T-cell (primary cell): ENCODE results near the gene UGT2B28. TPM values are rescaled to one million over a fixed set of nuclear protein-coding genes. Genes with fewer than 3 reads are reported as not detected.
"Not testable (repeated sequence)": the region's sequence is repeated elsewhere in the genome, so short reads cannot be mapped to it uniquely, and the experiment has no call there.

Source experiments
- ATAC-seq, 4 experiments: fragments of 200-7000 bp in 3 of 4; fragments of 150-1000 bp in 1 of 4; cut with Tn5 transposase; replicated peaks in 1 of 4; 1 replicate in 3 of 4; 2 replicates in 1 of 4; pipeline ENCODE4 v1.10.0; 2021; ENCODE audit warnings: moderate library complexity in 3 of 4, mild to moderate bottlenecking in 2 of 4, moderate number of reproducible peaks in 1 of 4
- CTCF ChIA-PET, 2 donors: fragments of 300-600 bp; sonication (Branson Sonifier 250); formaldehyde crosslinking; loops; one replicate each; lab custom pipeline; 2022; ENCODE audit warnings: antibody characterized with exemption in 2 of 2; lab: Charles Lee
- POLR2A ChIA-PET, 2 donors: fragments of 300-600 bp; sonication (Branson Sonifier 250); formaldehyde crosslinking; loops; one replicate each; lab custom pipeline; 2022; ENCODE audit warnings: antibody characterized with exemption in 2 of 2; lab: Charles Lee
- DNase-seq, 35 experiments: peaks; one replicate each; pipeline versions ENCODE4 v3.0.0 to v3.0.0-alpha.2; 2013 to 2023
- H3K27ac ChIP-seq: one replicate; pipeline ENCODE4 v1.5.1; 2013; ENCODE audit warnings: low read length
- H3K27me3 ChIP-seq, 2 experiments: replicated peaks in 1 of 2; 1 replicate in 1 of 2; 2 replicates in 1 of 2; pipeline versions ENCODE4 v1.6.1 to v1.7.0; 2013; ENCODE audit warnings: low read length in 1 of 2, mixed read lengths in 1 of 2; ENCODE audit not compliant: control insufficient read depth in 2 of 2, insufficient read depth in 2 of 2; ENCODE audit errors: extremely low read depth in 1 of 2
- H3K36me3 ChIP-seq, 2 donors: 1 replicate in 1 of 2; 2 replicates in 1 of 2; pipeline versions ENCODE4 v1.6.1 to v1.7.0; 2013; ENCODE audit warnings: low read length in 1 of 2; ENCODE audit not compliant: control insufficient read depth in 2 of 2, insufficient read depth in 1 of 2; ENCODE audit errors: extremely low read depth in 1 of 2
- H3K4me1 ChIP-seq, 2 experiments: 1 replicate in 1 of 2; 2 replicates in 1 of 2; pipeline versions ENCODE4 v1.6.1 to v1.7.0; 2013; ENCODE audit warnings: low read length in 2 of 2, mixed read lengths in 1 of 2; ENCODE audit not compliant: insufficient read depth in 2 of 2, control insufficient read depth in 1 of 2; ENCODE audit errors: extremely low read depth in 1 of 2
- H3K4me3 ChIP-seq, 2 donors: 1 replicate in 1 of 2; 2 replicates in 1 of 2; pipeline versions ENCODE4 v1.5.1 to v1.7.0; 2013; ENCODE audit warnings: mild to moderate bottlenecking in 2 of 2, low read length in 1 of 2, moderate library complexity in 1 of 2; ENCODE audit not compliant: control insufficient read depth in 1 of 2; ENCODE audit errors: extremely low read depth in 1 of 2
- H3K9me3 ChIP-seq: 2 replicates; pipeline ENCODE4 v1.7.0; 2013
- H3K27ac Mint-ChIP-seq, 2 donors: one replicate each; pipeline ENCODE4 v1.8.0; 2020 to 2021; ENCODE audit warnings: mild to moderate bottlenecking in 2 of 2, mixed read lengths in 2 of 2
- H3K27me3 Mint-ChIP-seq, 2 donors: one replicate each; pipeline ENCODE4 v1.8.0; 2021 to 2022; ENCODE audit warnings: mixed read lengths in 2 of 2
- H3K36me3 Mint-ChIP-seq: one replicate; pipeline ENCODE4 v1.8.0; 2021; ENCODE audit warnings: mixed read lengths
- H3K4me1 Mint-ChIP-seq, 3 donors: one replicate each; pipeline ENCODE4 v1.8.0; 2020 to 2022; ENCODE audit warnings: mixed read lengths in 3 of 3, mild to moderate bottlenecking in 1 of 3
- H3K4me3 Mint-ChIP-seq, 3 donors: one replicate each; pipeline ENCODE4 v1.8.0; 2020 to 2022; ENCODE audit warnings: mild to moderate bottlenecking in 3 of 3, mixed read lengths in 3 of 3, moderate library complexity in 3 of 3
- H3K9me3 Mint-ChIP-seq, 3 donors: one replicate each; pipeline ENCODE4 v1.8.0; 2020 to 2022; ENCODE audit warnings: mixed read lengths in 3 of 3
- WGBS: methylation state at CpG from one replicate; pipeline ENCODE4 v1.1.5; 2013; ENCODE audit warnings: missing lambda C conversion rate; ENCODE audit not compliant: insufficient coverage; 5-methylcytosine and 5-hydroxymethylcytosine counted together
- total RNA-seq, 35 experiments: library from RNA in 6 of 35; stranded (reverse) in 6 of 35; fragments of 120-200 nt in 1 of 35; gene quantifications; one replicate each; pipeline versions ENCODE4 v1.2.1 to v1.2.4 and lab custom pipeline; 2013 to 2026

The UGT2B28 gene
- total RNA-seq, 5 donors from 2014 or later (not counting 1 experiment from before 2014, with no cell fraction given) = not detected

- H3K27ac Mint-ChIP-seq, ATAC-seq, H3K4me3 ChIP-seq, H3K27ac ChIP-seq, H3K36me3 Mint-ChIP-seq, CTCF ChIA-PET, H3K4me3 Mint-ChIP-seq, H3K27me3 ChIP-seq, H3K36me3 ChIP-seq, POLR2A ChIA-PET, H3K4me1 Mint-ChIP-seq, H3K27me3 Mint-ChIP-seq, H3K4me1 ChIP-seq, DNase-seq, H3K9me3 Mint-ChIP-seq, H3K9me3 ChIP-seq: not testable (repeated sequence)
- no CpG with 5 or more reads among the region's 4 CpGs for WGBS
Measured at GRCh38 chr4:69310262-69310661, 30.0 kb downstream of the UGT2B28 start.

GRCh38 chr4:69317669-69318298 lies 37.5 kb downstream of the UGT2B28 start:
- CTCF ChIA-PET = interaction anchor here (0.6 to 1.2 kb wide), 2 partner anchors 564 to 1448 kb away, joined by 4 to 6 read pairs; no protein-coding TSS in a partner anchor
- H3K27ac Mint-ChIP-seq, H3K9me3 ChIP-seq, H3K36me3 ChIP-seq, POLR2A ChIA-PET, H3K27ac ChIP-seq, H3K9me3 Mint-ChIP-seq, H3K4me1 Mint-ChIP-seq, H3K4me3 Mint-ChIP-seq, H3K4me3 ChIP-seq, ATAC-seq, H3K27me3 Mint-ChIP-seq, H3K4me1 ChIP-seq, H3K36me3 Mint-ChIP-seq, H3K27me3 ChIP-seq: not testable (repeated sequence)
- peak in 5 of 35 experiments; percentile 0 to 14 (median 3) for DNase-seq
- no CpG with 5 or more reads among the region's 3 CpGs for WGBS

- Mint-ChIP-seq H3K9me3 (no peaks in the 10 kb centered on the region), H3K4me3 (no peak overlapping the region), H3K36me3 (no peaks in the 10 kb centered on the region), H3K27ac (no peak overlapping the region), H3K27me3 (no peaks in the 10 kb centered on the region), H3K4me1 (no peaks in the 10 kb centered on the region)
- ATAC-seq (no peak), DNase-seq (no peak)
- POLR2A ChIA-PET = no interaction called here
- Histone ChIP-seq H3K9me3 (no peaks in the 10 kb centered on the region), H3K4me1 (no peaks in the 10 kb centered on the region), H3K27me3 (no peaks in the 10 kb centered on the region), H3K36me3 (no peaks in the 10 kb centered on the region), H3K27ac (no peak overlapping the region), H3K4me3 (no peak overlapping the region)
- 67% methylated on average over 1 of the region's 2 CpGs for WGBS
- CTCF ChIA-PET = no interaction called here
Measured at GRCh38 chr4:69321153-69321729, 41.0 kb downstream of the UGT2B28 start.

GRCh38 chr4:69322055-69322454 lies 41.8 kb downstream of the UGT2B28 start:
- DNase-seq (no peak), ATAC-seq (no peak)
- Histone ChIP-seq H3K27me3 (no peaks in the 10 kb centered on the region), H3K4me3 (no peak overlapping the region), H3K36me3 (no peaks in the 10 kb centered on the region), H3K9me3 (no peaks in the 10 kb centered on the region), H3K4me1 (no peaks in the 10 kb centered on the region), H3K27ac (no peak overlapping the region)
- WGBS = no CpG with 5 or more reads among the region's 2 CpGs
- Mint-ChIP-seq H3K4me3 (no peak overlapping the region), H3K27me3 (no peaks in the 10 kb centered on the region), H3K4me1 (no peaks in the 10 kb centered on the region), H3K36me3 (no peaks in the 10 kb centered on the region), H3K9me3 (no peaks in the 10 kb centered on the region), H3K27ac (no peak overlapping the region)
- ChIA-PET CTCF (no interaction called here), POLR2A (no interaction called here)

- 75% methylated on average over 1 of the region's 2 CpGs for WGBS
- H3K4me3 Mint-ChIP-seq = no peak overlapping the region
- DNase-seq (no peak), ATAC-seq (no peak)
- H3K9me3 Mint-ChIP-seq = no peaks in the 10 kb centered on the region
- Histone ChIP-seq H3K27me3 (no peaks in the 10 kb centered on the region), H3K27ac (no peak overlapping the region), H3K4me1 (no peaks in the 10 kb centered on the region), H3K9me3 (no peaks in the 10 kb centered on the region), H3K36me3 (no peaks in the 10 kb centered on the region), H3K4me3 (no peak overlapping the region)
- CTCF ChIA-PET = no interaction called here
- POLR2A ChIA-PET = no interaction called here
- no peaks in the 10 kb centered on the region for H3K4me1 Mint-ChIP-seq
- H3K27me3 Mint-ChIP-seq = no peaks in the 10 kb centered on the region
- H3K27ac Mint-ChIP-seq = no peak overlapping the region
- H3K36me3 Mint-ChIP-seq = no peaks in the 10 kb centered on the region
Measured at GRCh38 chr4:69323284-69323683, 43.0 kb downstream of the UGT2B28 start.

GRCh38 chr4:69330345-69331047 lies 50.2 kb downstream of the UGT2B28 start:
- no peak overlapping the region for H3K4me3 Mint-ChIP-seq
- ATAC-seq (no peak), DNase-seq (no peak)
- WGBS = no CpG with 5 or more reads among the region's 4 CpGs
- Histone ChIP-seq H3K4me3 (no peak overlapping the region), H3K27me3 (no peaks in the 10 kb centered on the region), H3K9me3 (no peaks in the 10 kb centered on the region), H3K4me1 (no peaks in the 10 kb centered on the region), H3K27ac (no peak overlapping the region), H3K36me3 (no peaks in the 10 kb centered on the region)
- H3K27me3 Mint-ChIP-seq = no peaks in the 10 kb centered on the region
- CTCF ChIA-PET = no interaction called here
- H3K9me3 Mint-ChIP-seq = peaks cover 0 to 13% (median 0%) of the 10 kb centered on the region in 3 donors
- POLR2A ChIA-PET = no interaction called here
- H3K4me1 Mint-ChIP-seq = no peaks in the 10 kb centered on the region
- H3K27ac Mint-ChIP-seq = no peak overlapping the region
- H3K36me3 Mint-ChIP-seq = no peaks in the 10 kb centered on the region
